Hindlimb muscle (tissue), 1 donor: ENCODE measurements around the gene CASP2. TPM values are rescaled to one million over a fixed set of nuclear protein-coding genes. Genes with fewer than 3 reads are reported as not detected.

Experiments
- DNase-seq: peaks from one replicate; pipeline ENCODE4 v3.0.0-alpha.2; 2013
- polyA plus RNA-seq: library from polyadenylated mRNA; unstranded; fragments of 120-200 nt; gene quantifications from one replicate; pipeline ENCODE4 v1.2.1, GENCODE V29; 2013; ENCODE audit not compliant: insufficient read length

Gene CASP2
- polyA plus RNA-seq, 1 donor: 25.4 TPM

DNA sequence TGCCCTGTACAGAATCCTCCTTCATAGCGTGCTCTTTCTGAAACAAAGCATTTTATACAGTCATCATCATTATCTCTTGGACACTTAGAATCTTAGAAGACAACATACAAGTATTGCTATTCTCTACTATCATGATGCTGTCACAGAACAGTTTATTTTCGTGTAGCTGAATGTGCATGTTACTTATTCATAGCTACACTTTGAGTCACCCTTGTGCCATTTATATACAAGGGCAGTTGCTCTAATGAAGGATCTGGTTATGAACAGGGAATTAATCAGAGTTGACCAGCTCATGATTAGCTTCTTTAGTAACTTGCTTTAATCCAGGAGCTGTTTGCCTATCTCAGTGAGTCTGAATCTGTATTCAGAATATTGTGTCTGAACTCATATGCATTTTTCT is 11.2 kb downstream of the CASP2 start:
- DNase-seq: no peak

DNA sequence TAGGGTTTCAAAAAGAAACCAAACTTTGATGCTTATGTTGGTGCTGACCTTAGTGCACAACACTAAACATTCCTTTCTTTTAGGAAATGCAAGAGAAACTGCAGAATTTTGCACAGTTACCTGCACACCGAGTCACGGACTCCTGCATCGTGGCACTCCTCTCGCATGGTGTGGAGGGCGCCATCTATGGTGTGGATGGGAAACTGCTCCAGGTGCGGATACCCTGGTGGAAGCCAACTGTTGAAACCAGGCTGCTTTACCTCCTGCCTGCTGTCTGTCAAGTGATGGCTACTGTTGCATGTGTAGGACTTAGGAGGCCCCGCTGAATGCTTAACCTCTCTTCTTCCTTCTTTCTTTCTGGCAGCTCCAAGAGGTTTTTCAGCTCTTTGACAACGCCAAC is 11.7 kb downstream of the CASP2 start:
- DNase-seq: no peak

DNA sequence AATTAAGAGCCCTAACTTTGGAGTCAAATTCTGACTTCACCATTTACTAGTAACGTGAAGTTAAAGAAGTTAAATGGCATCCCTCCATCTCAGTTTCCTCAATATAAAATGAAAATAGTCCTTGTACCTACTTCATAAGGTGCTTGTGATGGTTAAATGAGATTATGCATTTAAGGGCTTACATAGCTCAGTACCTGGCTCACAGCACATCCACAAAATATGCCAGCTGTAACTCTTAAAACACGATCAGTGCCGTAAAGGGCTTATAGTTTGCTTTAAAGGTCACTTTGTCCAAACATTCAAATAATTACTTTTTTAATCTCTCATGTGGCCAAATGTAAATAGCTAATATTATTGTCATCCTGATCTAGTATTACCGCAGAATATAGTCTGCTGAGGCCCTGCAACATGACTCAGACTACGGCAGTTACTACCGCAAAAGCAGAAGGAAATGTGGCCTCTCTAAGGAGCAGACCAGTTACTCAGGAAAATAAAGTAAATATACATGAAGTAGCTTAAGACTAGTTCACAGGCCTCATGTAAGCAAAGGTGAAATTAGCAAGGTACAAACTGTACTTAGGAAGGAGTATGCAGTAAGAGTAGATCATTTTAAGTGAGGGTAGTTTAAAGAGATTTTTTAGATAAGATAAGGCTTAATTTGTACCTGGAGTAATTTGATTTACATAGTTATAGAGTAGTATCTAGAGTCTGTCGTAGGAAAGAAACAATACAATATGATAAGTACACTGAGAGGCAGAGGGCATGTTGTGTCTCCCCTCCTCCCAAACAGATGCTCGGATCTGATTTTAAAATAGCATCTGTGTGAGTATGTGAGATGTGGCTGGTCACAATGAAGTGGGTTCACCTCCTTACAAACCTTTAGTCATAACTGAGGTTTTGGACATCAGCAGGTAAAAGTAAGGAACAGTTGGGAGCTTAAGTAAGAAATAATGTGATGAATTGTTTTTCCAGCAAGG is 13.1 kb downstream of the CASP2 start:
- no peak for DNase-seq

DNA sequence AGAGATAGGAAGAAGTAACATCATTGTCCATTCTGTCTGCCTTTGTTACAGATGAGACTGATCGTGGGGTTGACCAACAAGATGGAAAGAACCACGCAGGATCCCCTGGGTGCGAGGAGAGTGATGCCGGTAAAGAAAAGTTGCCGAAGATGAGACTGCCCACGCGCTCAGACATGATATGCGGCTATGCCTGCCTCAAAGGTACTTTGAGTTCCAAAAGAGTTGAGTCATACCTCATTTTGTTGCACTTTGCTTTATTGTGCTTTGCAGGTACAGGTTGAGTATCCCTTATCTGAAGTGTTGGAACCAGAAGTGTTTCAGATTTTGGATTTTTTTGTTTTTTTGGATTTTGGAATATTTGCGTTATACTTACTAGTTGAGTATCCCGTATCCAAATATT is 15.6 kb downstream of the CASP2 start:
- DNase-seq: no peak

DNA sequence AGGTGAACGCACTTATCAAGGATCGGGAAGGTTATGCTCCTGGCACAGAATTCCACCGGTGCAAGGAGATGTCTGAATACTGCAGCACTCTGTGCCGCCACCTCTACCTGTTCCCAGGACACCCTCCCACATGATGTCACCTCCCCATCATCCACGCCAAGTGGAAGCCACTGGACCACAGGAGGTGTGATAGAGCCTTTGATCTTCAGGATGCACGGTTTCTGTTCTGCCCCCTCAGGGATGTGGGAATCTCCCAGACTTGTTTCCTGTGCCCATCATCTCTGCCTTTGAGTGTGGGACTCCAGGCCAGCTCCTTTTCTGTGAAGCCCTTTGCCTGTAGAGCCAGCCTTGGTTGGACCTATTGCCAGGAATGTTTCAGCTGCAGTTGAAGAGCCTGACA is 16.8 kb downstream of the CASP2 start:
- DNase-seq: no peak

DNA sequence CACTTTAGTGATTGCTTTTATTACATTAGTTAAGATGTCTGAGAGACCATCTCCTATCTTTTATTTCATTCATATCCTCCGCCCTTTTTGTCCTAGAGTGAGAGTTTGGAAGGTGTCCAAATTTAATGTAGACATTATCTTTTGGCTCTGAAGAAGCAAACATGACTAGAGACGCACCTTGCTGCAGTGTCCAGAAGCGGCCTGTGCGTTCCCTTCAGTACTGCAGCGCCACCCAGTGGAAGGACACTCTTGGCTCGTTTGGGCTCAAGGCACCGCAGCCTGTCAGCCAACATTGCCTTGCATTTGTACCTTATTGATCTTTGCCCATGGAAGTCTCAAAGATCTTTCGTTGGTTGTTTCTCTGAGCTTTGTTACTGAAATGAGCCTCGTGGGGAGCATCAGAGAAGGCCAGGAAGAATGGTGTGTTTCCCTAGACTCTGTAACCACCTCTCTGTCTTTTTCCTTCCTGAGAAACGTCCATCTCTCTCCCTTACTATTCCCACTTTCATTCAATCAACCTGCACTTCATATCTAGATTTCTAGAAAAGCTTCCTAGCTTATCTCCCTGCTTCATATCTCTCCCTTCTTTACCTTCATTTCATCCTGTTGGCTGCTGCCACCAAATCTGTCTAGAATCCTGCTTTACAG is 17.4 kb downstream of the CASP2 start:
- no peak for DNase-seq

DNA sequence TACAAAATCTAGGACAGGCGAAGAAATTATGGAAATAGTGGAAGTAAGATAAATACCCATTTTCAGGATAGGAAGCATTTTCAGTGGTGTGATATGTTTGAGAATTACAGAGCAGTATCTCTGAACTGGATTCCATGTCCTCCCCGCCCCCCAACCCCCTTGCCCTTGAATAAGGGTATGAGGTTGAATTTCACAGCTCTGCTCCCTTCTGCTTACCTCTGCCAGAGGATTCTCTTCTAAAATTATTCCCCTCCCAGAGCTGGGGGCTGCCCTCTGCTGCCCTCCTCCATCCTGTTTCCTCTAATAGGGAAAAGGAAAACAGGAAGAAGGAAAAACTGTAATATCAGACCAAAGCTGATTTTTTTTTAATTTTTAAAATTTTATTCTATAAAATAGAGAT is 20.5 kb downstream of the CASP2 start:
- no peak for DNase-seq

DNA sequence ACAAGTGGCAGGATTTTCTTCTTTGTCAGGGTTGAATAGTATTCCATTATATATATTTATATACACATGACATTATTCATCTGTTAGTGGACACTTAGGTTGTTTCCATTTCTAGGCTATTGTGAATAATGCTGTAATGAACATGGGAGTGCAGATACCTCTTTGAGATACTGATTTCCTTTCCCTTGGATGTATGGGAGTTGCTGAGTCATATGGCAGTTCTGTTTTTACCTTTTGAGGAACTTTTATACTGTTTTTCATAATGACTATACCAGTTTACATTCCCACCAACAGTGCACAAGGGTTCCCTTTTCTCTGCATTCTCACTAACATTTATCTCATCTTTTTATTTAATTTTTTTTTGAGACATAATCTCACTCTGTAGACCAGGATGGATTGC is 26.0 kb downstream of the CASP2 start:
- no peak for DNase-seq

DNA sequence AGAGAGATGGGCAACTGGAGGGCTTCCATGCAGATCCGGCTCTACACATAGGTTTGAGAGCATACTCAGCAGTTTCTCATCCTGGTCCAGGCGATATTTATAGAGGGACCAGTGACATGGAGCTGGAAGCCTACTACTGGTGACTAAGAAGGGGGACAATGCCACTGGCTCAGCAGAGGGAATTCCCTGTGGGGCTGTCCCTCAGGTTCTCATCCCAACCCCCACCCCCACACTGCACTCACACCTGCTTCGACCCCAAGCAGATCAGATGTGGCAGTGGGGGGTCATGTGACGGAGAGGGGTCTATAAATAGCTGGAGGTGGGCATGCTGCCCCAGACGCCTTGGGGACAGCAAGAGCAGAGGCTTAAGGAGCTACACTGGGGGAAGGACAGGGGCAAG is 27.6 kb downstream of the CASP2 start, which contains the start of gene CLCN1:
TSS of gene CLCN1 (plus strand) at position 336 of the 400 bp plus-strand sequence. CDS start 102 bp downstream, outside the sequence.
- no peak for DNase-seq

DNA sequence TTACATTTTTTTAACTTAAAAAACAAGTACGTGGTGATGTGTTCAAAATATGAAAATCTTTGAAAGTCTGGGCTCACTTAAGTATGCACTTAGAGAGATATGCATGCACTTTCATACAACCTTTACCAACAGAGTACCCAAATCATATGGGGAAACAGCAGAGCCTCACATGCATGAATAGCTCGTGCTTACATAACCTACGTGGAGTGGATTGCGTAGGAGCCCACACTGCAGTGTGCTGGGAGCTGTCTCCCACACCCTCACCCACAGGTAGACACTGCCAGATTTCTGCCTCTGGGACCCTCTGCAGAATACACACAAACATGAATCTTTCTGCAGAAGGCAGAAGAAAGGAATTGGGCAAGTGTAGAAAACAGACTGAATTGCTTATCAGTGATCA is 28.3 kb downstream of the CASP2 start:
- no peak for DNase-seq

DNA sequence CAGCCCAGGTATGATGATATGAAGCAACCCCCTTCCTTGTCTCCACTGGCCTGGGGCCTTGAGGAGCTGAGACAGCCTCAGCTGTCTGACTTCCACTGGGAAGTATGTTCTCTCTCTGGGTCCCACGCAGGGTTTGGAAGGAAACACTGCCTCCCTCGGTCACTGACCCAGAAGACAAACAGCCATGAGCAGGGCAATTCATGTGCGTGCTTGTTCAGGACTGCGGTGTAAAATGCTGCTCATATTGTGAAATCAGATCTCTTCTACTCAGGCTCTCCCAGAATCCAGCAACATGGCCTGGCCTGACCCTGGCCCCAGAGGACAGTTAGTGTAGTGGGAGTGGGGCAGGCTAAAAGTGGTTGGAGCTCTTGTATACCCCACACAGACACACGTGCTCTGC is 30.5 kb downstream of the CASP2 start:
- DNase-seq: no peak

DNA sequence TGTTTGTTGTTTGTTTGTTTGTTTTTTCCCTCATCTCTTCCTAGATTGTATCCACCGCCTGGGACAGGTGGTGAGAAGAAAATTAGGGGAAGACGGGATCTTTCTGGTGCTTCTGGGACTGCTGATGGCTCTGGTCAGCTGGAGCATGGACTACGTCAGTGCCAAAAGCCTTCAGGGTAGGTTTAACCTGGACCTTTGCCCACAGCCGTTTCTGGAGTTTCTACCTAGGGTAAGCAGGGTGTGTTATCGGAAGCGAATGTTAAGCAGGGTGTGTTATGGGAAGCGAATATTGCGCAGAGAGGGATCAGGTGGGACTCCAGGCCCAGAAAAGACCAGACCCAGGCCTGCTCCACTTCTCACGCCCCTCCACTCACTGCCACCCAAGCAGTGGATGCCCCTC is 32.5 kb downstream of the CASP2 start:
- no peak for DNase-seq

DNA sequence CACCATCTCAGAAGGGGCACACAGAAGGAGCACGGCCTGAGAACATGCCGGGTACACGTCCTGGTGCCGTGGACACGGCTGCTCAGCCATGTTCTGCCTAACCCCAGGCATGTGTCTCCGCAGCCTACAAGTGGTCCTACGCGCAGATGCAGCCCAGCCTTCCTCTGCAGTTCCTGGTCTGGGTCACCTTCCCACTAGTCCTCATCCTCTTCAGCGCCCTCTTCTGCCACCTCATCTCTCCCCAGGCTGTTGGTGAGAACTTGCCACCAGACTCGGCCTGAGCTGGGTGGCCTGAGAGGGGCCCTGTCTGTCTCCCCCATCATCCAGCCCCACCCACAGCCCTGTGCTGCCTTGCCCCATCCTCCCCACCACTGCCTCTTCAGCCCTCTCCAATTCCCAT is 33.1 kb downstream of the CASP2 start:
- no peak for DNase-seq

DNA sequence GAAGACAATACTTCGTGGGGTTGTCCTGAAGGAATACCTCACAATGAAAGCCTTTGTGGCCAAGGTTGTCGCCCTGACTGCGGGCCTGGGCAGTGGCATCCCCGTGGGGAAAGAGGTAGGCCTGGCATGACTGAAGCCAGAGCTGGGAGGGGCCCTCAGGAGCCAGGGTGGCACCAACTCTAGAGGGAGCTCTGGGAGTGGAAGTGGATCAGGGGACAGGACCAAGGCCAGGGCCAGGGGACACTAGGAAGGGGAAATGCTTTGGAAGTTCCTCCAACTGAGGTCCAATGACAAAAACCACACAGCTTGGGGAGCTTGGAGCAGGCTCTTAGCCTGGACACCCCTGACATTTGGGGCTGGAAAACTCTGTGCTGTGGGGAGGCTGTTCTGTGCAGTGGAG is 33.6 kb downstream of the CASP2 start:
- no peak for DNase-seq

DNA sequence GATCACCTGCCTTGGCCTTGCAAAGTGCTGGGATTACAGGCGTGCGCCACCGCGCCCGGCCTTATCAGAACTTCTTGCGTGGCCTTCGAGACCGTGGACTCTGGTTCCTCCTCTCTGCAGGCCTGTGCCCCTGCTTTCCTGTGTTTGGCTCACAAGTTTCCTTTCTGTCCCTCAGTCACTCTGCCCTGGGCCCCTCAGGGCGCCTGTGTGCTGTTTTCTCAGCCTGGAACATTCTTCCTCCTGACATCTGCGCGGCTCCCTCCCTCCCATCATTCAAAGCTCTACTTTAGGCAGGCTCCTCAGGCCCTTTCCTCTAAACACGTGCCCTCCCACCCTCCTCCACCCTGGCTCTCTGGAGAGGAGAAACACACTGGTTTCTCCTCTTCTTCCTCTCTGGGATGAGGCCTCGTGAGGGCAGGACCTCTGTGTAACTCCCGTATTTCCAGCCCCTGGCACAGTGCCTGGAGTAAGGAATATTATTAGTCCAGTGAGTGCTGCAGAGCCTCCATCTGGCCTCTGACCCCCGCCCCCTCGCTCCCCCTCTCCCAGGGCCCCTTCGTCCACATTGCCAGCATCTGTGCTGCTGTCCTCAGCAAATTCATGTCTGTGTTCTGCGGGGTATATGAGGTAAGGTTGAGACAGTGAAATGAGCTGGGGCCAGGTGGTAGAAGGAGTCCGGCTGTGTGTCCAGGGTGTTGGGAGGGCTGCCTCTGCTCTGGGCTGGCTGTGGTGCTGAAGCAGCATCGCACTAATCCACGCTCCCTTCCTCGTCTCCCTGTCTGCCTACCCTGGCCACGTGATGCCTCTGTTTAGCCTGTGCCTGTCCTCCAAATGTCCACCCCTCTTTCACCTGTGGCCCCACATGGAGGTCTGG is 34.8 kb downstream of the CASP2 start:
- no peak for DNase-seq

DNA sequence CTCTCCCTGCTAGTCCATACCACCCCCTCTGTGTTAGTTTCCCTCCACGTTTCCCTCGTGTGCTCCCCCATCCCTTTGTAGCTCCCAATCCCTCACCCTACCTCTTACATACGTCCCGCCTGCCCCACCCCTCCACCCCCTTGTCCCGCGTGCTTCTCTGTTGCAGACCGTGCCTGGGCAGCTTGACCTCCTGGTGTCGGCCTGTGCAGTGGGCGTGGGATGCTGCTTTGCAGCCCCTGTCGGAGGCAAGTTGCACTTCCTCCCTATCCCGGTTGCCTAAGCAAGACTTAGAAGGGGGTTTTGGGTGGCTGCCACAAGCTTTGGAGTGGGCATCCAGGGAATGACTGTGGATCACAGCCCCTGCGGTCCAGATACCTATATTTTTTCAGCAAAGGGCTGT is 35.5 kb downstream of the CASP2 start:
- DNase-seq: no peak

DNA sequence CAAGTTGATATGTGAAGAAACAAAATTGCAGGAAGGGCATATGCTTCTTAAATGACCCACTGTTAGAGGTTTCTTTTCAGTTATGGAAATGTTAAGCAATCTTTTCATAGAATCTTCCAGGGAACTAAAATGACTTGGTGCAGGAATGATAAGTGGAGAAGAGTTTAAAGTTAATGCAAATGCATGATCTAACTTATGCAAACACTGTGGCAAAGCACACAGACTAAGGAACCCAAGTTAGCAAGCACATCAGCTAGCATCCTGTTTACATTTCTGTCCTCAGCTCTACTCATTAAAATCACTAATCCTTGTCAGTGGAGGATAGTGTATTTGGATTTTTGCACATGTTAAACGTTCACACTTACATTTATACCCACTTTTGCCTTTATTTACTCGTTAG is 37.1 kb downstream of the CASP2 start:
- no peak for DNase-seq

DNA sequence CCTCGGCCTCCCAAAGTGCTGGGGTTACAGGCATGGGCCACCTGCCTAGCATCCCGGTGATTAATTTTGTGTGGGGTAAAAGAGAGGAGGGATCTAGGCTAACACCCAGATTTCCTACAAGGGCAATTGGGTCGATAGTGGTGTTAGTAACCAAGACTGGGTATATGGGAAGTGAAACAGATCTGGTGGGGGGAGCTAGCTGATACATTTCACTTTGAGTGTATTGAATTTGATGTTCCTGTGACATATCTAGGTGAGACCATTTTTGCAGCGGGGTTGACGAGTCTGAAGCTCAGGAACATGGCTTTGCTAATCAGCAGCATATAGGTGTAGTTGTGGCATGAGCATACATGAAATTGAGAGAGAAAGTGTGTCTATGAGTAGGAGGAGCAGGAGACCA is 39.8 kb downstream of the CASP2 start:
- no peak for DNase-seq

DNA sequence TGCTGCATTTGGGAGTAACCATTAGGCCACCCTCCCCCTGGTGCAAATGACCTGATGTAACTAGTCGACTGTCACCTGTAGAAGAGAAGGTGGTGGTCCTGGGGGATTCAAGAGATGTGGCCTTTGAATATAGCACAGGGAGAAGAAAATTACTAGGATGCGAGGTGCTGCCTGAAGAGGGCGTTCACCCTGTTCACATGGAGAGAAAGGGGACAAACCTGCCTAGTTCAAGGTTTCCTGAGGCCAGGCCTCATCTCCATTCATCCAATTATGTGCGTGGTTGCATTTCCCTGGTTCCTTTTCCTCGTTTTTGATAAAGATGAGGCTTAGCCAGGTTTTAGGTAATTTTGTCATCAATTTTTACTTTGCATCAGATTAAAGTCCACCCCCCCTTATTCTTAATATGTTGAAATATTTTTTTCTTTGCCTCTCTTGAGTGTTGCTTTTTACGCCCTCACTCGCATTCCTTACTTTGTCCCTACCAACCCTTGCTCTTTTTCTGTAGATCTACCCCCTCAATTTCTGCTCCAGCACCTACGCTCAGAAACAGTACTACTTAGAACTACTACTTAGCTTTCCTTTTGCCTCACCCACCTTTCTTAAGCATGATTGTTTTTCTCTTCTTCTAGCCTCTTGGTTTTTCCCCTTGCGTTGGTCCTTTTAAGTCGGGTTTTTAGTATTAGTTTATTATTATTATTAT is 41.5 kb downstream of the CASP2 start:
- no peak for DNase-seq

DNA sequence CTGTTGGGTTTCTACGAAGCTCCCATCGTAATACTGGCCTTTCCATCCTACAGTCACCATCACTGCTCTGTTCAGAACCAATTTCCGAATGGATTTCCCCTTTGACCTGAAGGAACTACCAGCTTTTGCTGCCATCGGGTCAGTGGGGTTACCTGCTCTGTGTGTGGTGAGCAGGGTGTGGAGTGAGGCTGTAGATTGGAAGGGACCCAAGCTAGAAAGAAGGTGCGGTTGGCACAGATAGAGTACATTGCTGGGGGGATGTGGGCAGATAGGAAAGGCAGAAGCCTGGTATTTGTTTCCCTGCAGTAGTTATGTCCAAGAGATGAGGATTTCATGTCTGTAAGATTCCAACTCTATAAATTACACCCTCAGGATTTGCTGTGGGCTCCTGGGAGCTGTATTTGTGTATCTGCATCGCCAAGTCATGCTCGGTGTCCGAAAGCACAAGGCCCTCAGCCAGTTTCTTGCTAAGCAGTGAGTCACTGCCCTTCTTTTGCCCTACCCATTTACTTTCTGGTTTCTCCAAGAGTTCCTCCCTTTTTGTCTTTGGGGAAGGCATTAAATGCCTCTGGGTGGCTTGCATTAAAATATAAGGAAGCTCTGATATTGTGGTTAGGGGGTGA is 43.1 kb downstream of the CASP2 start:
- DNase-seq: no peak

DNA sequence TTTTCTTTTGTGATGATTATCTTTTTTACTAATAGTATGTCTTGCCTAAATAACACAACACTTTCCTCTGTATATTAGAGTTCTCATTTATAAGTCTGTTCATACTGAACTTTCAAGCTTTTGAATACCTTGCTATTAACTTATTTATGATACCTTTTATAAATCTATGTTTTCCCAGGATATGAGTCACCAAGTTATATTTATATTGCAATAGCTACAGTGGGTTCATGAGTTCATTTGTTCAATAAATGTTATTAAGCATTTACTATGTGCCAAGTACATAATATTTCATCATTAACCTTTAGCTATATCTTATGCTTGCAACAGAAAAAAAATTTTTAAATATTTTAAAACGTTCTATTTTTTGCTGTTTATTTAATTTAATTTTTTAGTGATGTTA is 46.1 kb downstream of the CASP2 start:
- no peak for DNase-seq

DNA sequence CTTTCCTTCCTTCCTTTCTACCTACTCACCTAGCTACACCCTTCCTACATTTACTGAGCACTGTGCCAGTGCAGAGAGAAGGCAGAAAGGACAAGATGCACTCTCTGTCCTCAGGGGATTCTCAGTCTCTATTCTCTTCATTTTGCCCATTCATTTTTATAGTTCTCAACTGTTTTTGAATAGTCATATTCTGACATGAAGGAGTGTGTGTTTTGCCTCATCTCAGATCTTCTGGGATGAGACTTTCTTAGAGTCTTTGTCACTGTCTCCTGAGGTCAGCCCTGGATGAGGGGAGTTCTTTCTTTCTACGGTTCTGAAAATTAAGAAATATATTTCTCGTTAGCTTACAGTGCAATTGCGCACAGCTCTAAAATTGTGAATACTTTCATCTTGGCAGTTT is 49.1 kb downstream of the CASP2 start:
- DNase-seq: no peak
